Measurements from ENCODE around the gene RNF157. TPM values are rescaled to one million over a fixed set of nuclear protein-coding genes. Genes with fewer than 3 reads are reported as not detected.

The RNF157 gene
- total and polyA plus RNA-seq, 2 of the 13 experiments (the other 11 are each of a cell fraction or from before 2014, with no cell fraction given), result 0.44 to 1.5 TPM

DNA sequence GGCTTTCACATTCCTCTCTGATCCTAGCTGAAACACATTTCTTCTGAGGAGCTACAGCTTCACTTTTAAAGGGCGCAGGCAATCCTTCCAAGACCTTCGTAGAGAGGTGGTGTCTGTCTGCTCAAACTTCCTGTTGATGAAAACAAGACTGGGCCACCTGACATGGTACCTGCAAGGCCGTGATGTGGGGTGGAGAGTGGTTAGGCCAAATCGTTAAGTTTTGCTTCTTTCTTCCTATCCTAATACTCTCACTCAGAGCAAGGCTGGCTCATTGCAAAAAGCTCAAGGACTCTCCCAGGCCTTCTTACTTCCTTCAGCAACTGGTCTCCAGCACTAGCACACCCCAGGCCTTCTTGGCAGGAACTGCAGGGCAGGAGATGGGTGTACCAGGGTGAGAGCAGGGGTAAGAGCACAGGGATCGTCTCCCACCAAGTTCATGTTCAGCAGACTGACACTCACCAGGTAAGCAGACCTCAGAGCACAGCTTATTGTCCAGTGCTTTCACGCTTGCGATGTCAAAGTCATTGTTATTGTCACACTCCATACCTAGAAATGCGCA is 88.3 kb downstream of the RNF157 start:
- TF ChIP-seq ZNF382 (CRISPR knock-in tag; IDR thresholded peaks at IDR 0.05; ENCODE audit: borderline replicate concordance) (no peak), GPN1 (CRISPR knock-in tag; IDR thresholded peaks at IDR 0.05; ENCODE audit: borderline replicate concordance) (no peak), ZNF546 (CRISPR knock-in tag; conservative IDR thresholded peaks at IDR 0.05) (no peak), ZBTB44 (CRISPR knock-in tag; IDR thresholded peaks at IDR 0.05) (no peak), ZNF788 (CRISPR knock-in tag; IDR thresholded peaks at IDR 0.05; ENCODE audit: borderline replicate concordance) (no peak), REPIN1 (CRISPR knock-in tag; IDR thresholded peaks at IDR 0.05; ENCODE audit: borderline replicate concordance, low read depth) (no peak), FOXC1 (CRISPR knock-in tag; IDR thresholded peaks at IDR 0.05; ENCODE audit: borderline replicate concordance) (no peak), ZNF660 (CRISPR knock-in tag; IDR thresholded peaks at IDR 0.05; ENCODE audit: borderline replicate concordance, low read depth) (no peak), BRD4 (CRISPR knock-in tag; IDR thresholded peaks at IDR 0.05) (no peak), GPBP1L1 (CRISPR knock-in tag; IDR thresholded peaks at IDR 0.05) (no peak), RFX5 (IDR thresholded peaks at IDR 0.05; ENCODE audit: low read depth, low read length) (no peak), ZNF879 (CRISPR knock-in tag; IDR thresholded peaks at IDR 0.05) (no peak), NBN (conservative IDR thresholded peaks at IDR 0.05) (no peak), SRSF1 (optimal IDR thresholded peaks at IDR 0.05; ENCODE audit: low read depth, low read length) (no peak)
- TF ChIP-seq, protein P1, sequence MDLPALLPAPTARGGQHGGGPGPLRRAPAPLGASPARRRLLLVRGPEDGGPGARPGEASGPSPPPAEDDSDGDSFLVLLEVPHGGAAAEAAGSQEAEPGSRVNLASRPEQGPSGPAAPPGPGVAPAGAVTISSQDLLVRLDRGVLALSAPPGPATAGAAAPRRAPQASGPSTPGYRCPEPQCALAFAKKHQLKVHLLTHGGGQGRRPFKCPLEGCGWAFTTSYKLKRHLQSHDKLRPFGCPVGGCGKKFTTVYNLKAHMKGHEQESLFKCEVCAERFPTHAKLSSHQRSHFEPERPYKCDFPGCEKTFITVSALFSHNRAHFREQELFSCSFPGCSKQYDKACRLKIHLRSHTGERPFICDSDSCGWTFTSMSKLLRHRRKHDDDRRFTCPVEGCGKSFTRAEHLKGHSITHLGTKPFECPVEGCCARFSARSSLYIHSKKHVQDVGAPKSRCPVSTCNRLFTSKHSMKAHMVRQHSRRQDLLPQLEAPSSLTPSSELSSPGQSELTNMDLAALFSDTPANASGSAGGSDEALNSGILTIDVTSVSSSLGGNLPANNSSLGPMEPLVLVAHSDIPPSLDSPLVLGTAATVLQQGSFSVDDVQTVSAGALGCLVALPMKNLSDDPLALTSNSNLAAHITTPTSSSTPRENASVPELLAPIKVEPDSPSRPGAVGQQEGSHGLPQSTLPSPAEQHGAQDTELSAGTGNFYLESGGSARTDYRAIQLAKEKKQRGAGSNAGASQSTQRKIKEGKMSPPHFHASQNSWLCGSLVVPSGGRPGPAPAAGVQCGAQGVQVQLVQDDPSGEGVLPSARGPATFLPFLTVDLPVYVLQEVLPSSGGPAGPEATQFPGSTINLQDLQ (CRISPR knock-in tag; IDR thresholded peaks at IDR 0.05), result no peak
- Histone ChIP-seq H3K9me3 (ENCODE audit: low read length) (no peaks in the 10 kb centered on the region), H4K20me1 (ENCODE audit: insufficient read depth, low read length) (no peaks in the 10 kb centered on the region), H3K27me3 (ENCODE audit: control insufficient read depth in 1 of 2, insufficient read depth in 2 of 2, low read length in 2 of 2) (peaks cover 0 to 17% of the 10 kb centered on the region in 2 experiments; a peak in 3 of 5 replicates), H3K79me2 (ENCODE audit: insufficient read depth, low read length) (no peaks in the 10 kb centered on the region), H3K4me1 (ENCODE audit: insufficient read depth, low read length) (peaks cover 11% of the 10 kb centered on the region), H3K4me3 (replicated peaks in 1 of 3; ENCODE audit: insufficient read depth in 1 of 3, low read depth in 2 of 3, low read length in 3 of 3) (no peak overlapping the region), H3K36me3 (replicated peaks in 1 of 2; ENCODE audit: control insufficient read depth in 1 of 2, insufficient read depth in 2 of 2, low read length in 2 of 2) (no peaks in the 10 kb centered on the region), H3K4me2 (ENCODE audit: low read depth, low read length) (no peak overlapping the region), H3K9ac (ENCODE audit: insufficient read depth, low read depth, low read length) (no peak overlapping the region), H2AFZ (ENCODE audit: low read length) (no peak overlapping the region), H3K27ac (ENCODE audit: extremely low read length, insufficient read depth, low read length) (no peak overlapping the region)
- ATAC-seq (no peak), FAIRE-seq (no peak), DNase-seq (ENCODE audit: low spot score) (no peak)
- ChIA-PET CTCF (ENCODE audit: low intra/inter-chr PET ratio, low total read pairs) (interaction anchor here (0.6 to 4.1 kb wide), 2 partner anchors 31 kb away, joined by 4 to 20 read pairs; no protein-coding TSS in a partner anchor), POLR2A (interaction anchor here (1.7 kb wide), 1 partner anchor 28 kb away, joined by 4 read pairs; no protein-coding TSS in a partner anchor)
- BruUV-seq (replicated peaks), result no TSS peak
- intact Hi-C loops (cut with micrococcal nuclease; ENCODE audit: unreplicated experiment) (no loop called here), in situ Hi-C loops (cut with HindIII; ENCODE audit: extremely low pct_ligation_motif_present, low pct_unique_long_range_greater_than_20kb) (no loop called here)
- 78% methylated on average over 8 of the region's 8 CpGs for WGBS (ENCODE audit: low lambda C conversion rate)
